ENCODE measurements around the gene PIGS.

- TF ChIP-seq CTCF (conservative IDR thresholded peaks at IDR 0.05) = peak; percentile 66
- TF ChIP-seq EZH2 (IDR thresholded peaks at IDR 0.05; ENCODE audit: low read depth) = no peak
Observed at GRCh38 chr17:28612936-28613872, 41.9 kb upstream of the PIGS start.

Data from PC-9 (cell line).